HFFc6 (cell line): ENCODE data around the gene DNAJB6. TPM values are rescaled to one million over a fixed set of nuclear protein-coding genes. Genes with fewer than 3 reads are reported as not detected.

Source experiments
- DNase-seq: peaks from one replicate; pipeline ENCODE4 v3.0.0-alpha.2; 2018
- H3K27ac Mint-ChIP-seq: 2 replicates; pipeline ENCODE4 v1.8.0; 2020; ENCODE audit warnings: mild to moderate bottlenecking, mixed read lengths
- H3K27me3 Mint-ChIP-seq: 2 replicates; pipeline ENCODE4 v1.8.0; 2021; ENCODE audit warnings: mild to moderate bottlenecking, moderate library complexity, mixed read lengths; ENCODE audit not compliant: insufficient read depth
- H3K36me3 Mint-ChIP-seq: 2 replicates; pipeline ENCODE4 v1.8.0; 2021; ENCODE audit warnings: low read depth, mixed read lengths
- H3K4me1 Mint-ChIP-seq: 2 replicates; pipeline ENCODE4 v1.8.0; 2020; ENCODE audit warnings: low read depth, mixed read lengths
- H3K4me3 Mint-ChIP-seq: 2 replicates; pipeline ENCODE4 v1.8.0; 2020; ENCODE audit warnings: mild to moderate bottlenecking, moderate library complexity, mixed read lengths
- H3K9me3 Mint-ChIP-seq: 2 replicates; pipeline ENCODE4 v1.8.0; 2020; ENCODE audit warnings: mild to moderate bottlenecking, mixed read lengths
- CTCF ChIP-seq: fragments of 200-600 bp; sonication (generic); IDR thresholded peaks from 2 replicates; pipeline ENCODE4 v1.5.0; 2021; ENCODE audit warnings: antibody characterized with exemption, mild to moderate bottlenecking
- total RNA-seq, 6 experiments: library from RNA; stranded (reverse); fragmentation: NEBNext Ultra II Directional; extraction: Animal tissue kit (Norgen Biotek cat#: 25700); gene quantifications; 2 replicates in 1 of 6; 3 replicates in 5 of 6; pipeline ENCODE4 v1.2.3, GENCODE V29; 2021

The DNAJB6 gene
- total RNA-seq, 6 experiments from 2014 or later = 135 to 204 (median 163) TPM

DNA sequence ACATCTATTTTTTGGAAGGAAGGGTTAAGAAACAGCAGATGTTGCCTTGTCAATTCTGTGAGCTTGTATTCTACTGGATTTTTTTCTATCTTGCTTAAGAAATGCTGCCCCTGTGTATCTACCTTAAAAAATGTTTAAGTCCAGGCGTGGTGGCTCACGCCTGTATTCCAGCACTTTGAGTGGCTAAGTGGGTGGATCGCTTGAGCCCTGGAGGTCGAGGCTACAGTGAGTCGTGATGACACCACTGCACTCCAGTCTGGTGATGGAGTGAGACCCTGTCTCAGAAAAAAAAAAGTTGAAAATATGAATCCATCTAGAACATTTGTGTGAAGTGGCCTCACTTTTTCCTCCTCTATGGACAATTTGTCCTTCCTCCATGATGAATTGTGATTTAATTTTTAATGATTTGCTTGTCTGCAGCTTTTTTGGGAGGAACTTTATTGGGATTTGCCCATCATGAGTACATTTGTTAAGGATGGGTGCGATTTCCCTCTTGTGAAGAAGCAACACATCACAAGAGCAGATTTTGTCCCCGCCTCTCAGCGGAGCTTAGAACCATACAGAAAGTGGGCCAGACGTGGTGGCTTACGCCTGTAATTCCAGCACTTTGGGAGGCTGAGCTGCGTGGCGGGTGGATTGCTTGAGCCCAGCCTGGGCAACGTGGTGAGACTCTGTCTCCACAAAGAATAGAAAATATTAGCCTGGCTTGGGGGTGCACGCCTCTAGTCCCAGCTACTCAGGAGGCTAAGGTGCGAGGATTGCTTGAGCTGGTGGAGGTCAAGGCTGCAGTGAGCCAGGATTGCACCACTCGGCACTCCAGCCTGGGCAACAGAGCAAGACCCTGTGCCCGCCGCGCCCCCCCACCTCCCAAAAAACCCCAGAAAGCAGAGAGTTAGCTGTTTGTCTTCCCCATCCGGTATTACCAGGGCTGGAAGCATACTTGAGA, 57.7 kb downstream of the DNAJB6 start:
- no peak for DNase-seq
- Mint-ChIP-seq H3K4me3 (peak overlapping the region; percentile 49; the same call in 1 of the 2 replicates), H3K27ac (peak overlapping the region; percentile 74), H3K4me1 (peaks cover 50% of the 10 kb centered on the region), H3K36me3 (peaks cover 20% of the 10 kb centered on the region), H3K27me3 (peaks cover 4% of the 10 kb centered on the region; the same call in 1 of the 2 replicates), H3K9me3 (no peaks in the 10 kb centered on the region; the same call in 1 of the 2 replicates)
- TF ChIP-seq CTCF = no peak

GRCh38 chr7:157395206-157395605, 58.4 kb downstream of the DNAJB6 start:
- H3K4me3 Mint-ChIP-seq = no peak overlapping the region
- H3K27ac Mint-ChIP-seq = peak overlapping the region; percentile 64

DNA sequence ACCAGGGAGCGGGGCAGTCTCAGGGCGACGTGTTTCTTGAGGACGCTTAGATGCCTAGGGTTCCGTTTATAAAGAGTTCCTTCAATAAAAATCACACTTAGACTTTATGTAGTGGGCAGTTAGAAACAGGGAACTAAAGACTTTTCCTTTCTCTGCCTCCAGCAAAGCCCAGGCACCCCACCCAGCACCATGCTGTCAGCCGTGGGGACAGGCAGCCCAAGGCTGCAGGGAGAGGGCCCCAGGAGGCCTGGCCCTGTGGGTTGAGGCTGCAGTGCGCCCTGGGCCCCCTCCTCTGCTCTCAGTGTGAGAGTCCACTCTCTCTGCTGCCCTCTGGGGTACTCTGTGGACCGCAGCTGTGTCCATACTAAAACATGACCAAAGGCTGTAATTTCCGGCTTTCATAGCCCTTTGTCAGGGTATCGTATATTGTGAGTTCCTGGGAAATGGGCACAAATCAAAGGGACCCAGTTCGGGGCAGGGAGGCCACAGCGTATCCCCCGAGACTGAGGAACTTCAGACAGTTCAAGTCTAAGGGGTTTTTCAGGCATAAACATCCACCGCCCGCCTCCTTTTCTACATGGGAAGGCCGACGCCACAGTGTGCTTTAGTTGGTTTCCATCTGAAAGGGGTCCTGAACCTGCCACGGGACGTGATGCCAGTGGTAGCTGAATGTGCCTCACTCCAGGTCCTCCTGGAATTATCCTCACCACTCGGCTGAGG, 59.7 kb downstream of the DNAJB6 start:
- Mint-ChIP-seq H3K4me3 (no peak overlapping the region), H3K9me3 (no peaks in the 10 kb centered on the region; the same call in 1 of the 2 replicates), H3K4me1 (peaks cover 66% of the 10 kb centered on the region), H3K27me3 (peaks cover 12% of the 10 kb centered on the region; the same call in 1 of the 2 replicates), H3K27ac (no peak overlapping the region), H3K36me3 (peaks cover 27% of the 10 kb centered on the region)
- TF ChIP-seq CTCF = no peak
- no peak for DNase-seq

More at GRCh38 chr7:157395206-157395605, 58.4 kb downstream of the DNAJB6 start:
- H3K9me3 Mint-ChIP-seq = no peaks in the 10 kb centered on the region; the same call in 1 of the 2 replicates
- H3K36me3 Mint-ChIP-seq = peaks cover 19% of the 10 kb centered on the region; the same call in 1 of the 2 replicates
- peaks cover 10% of the 10 kb centered on the region; the same call in 1 of the 2 replicates for H3K27me3 Mint-ChIP-seq
- H3K4me1 Mint-ChIP-seq = peaks cover 57% of the 10 kb centered on the region
- TF ChIP-seq CTCF = no peak
- DNase-seq = no peak

DNA sequence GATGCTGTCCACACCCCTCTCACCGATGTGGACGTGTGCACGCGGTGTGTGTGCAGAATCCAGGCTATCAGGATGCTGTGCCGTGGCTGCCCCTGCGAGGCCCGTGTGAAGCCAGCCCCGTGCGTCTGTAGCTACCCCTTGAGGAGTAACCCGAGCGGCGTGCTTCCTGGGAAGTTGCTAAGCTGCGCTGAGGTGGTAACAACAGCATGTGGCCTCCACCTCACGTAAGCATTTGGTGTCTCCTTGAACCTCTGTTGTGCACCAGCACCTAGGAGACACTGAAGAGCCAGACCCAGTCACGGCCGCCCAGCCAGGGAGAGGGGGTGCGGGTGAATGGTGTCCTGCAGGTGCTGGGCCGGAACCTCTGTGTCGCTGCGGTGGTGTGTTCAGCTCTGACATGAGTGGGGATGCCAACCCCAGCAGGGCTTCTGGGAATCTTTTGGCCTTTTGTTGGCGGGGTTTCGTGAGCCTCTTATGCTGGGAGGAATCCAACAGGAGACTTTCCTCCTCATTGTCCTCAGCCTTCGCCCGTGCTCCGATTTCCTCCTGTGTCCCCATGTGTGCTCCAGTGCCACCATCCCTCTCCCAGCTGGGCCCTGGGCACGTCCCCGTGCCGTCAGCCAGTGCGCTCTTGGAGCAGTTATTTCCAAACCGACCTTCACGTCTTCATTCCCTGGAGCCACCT, 60.4 kb downstream of the DNAJB6 start:
- peaks cover 8% of the 10 kb centered on the region; the same call in 1 of the 2 replicates for H3K27me3 Mint-ChIP-seq
- no peak for TF ChIP-seq CTCF
- no peaks in the 10 kb centered on the region; the same call in 1 of the 2 replicates for H3K9me3 Mint-ChIP-seq
- H3K27ac Mint-ChIP-seq = peak overlapping the region; percentile 94
- H3K36me3 Mint-ChIP-seq = peaks cover 32% of the 10 kb centered on the region
- no peak for DNase-seq
- peak overlapping the region; percentile 85 for H3K4me3 Mint-ChIP-seq
- H3K4me1 Mint-ChIP-seq = peaks cover 66% of the 10 kb centered on the region
